Testis (tissue), 3 donors: Measurements from ENCODE around the gene FPR1. TPM values are rescaled to one million over a fixed set of nuclear protein-coding genes. Genes with fewer than 3 reads are reported as not detected.
A peak's percentile ranks its signal among the peaks of the same experiment; 100 is the strongest.

Experiments used
- DNase-seq: peaks from one replicate; pipeline ENCODE4 v3.0.0-alpha.2; 2019
- H3K27ac ChIP-seq, 2 donors: fragments of 200-600 bp; sonication (generic); one replicate each; pipeline ENCODE4 v1.5.1; 2019
- H3K27me3 ChIP-seq: fragments of 200-600 bp; sonication (generic); one replicate; pipeline ENCODE4 v1.5.1; 2019
- H3K36me3 ChIP-seq: fragments of 200-600 bp; sonication (generic); one replicate; pipeline ENCODE4 v1.5.1; 2017; ENCODE audit warnings: low read depth; ENCODE audit errors: missing control alignments
- H3K4me1 ChIP-seq: fragments of 200-600 bp; sonication (generic); one replicate; pipeline ENCODE4 v1.5.1; 2019
- H3K4me3 ChIP-seq, 2 donors: fragments of 200-600 bp; sonication (generic); one replicate each; pipeline ENCODE4 v1.5.1; 2017 to 2019
- H3K9me3 ChIP-seq: fragments of 200-600 bp; sonication (generic); one replicate; pipeline ENCODE4 v1.5.1; 2017
- POLR2A ChIP-seq: fragments of 450-650 bp; IDR thresholded peaks from one replicate; pipeline ENCODE4 v1.6.1; 2017; ENCODE audit warnings: antibody characterized with exemption, mild to moderate bottlenecking, moderate library complexity
- WGBS, 2 donors: methylation state at CpG; one replicate each; pipeline ENCODE4 v1.1.5; 2018; 5-methylcytosine and 5-hydroxymethylcytosine counted together
- intact Hi-C: fragments of 100-400 bp; cut with DNase I; formaldehyde crosslinking; loops from one replicate; pipeline ENCODE4 v1.15.1; 2023; ENCODE audit warnings: low total_unique reads
- polyA plus RNA-seq: library from polyadenylated mRNA; stranded (reverse); fragments of 350-450 nt; fragmentation: Illumina TruSeq; extraction: RNeasy Lipid Tissue Mini Kit (QIAGEN cat#74804); gene quantifications from one replicate; pipeline ENCODE4 v1.2.3, GENCODE V29; 2014; ENCODE audit warnings: low read depth, low replicate concordance; ENCODE audit not compliant: insufficient read depth
- total RNA-seq, 2 donors: library from RNA; depleted of rRNA; stranded (reverse); fragments of >200 nt; gene quantifications; one replicate each; pipeline ENCODE4 v1.2.3, GENCODE V29; 2016
- TF ChIP-seq, protein P1 (sequence below), 3 experiments: fragments of 450-650 bp in 2 of 3; fragments of 200-600 bp in 1 of 3; sonication (generic) in 1 of 3; IDR thresholded peaks; one replicate each; pipeline ENCODE4 v1.5.1; 2016 to 2019; ENCODE audit warnings: antibody characterized with exemption in 3 of 3, mild to moderate bottlenecking in 2 of 3, moderate library complexity in 1 of 3

Gene FPR1
- total and polyA plus RNA-seq, 3 donors from 2014 or later = 1.4 to 3.5 (median 2.1) TPM

DNA sequence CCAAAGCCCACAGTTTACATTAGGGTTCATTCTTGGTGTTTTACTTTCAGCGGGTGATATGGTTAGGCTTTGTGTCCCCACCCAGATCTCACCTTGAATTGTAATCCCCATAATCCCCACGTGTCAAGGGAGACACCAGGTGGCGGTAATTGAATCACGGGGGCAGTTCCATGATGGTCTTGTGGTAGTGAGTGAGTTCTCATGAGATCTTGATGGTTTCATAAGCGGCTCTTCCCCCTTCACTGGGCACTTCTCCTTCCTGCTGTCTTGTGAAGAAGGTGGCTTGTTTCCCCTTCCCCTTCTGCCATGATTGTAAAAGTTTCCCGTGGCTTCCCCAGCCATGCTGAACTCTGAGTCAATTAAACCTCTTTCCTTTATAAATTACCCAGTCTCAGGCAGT is 21.3 kb upstream of the FPR1 start:
- Histone ChIP-seq H3K9me3 (no peaks in the 10 kb centered on the region), H3K27ac (no peak overlapping the region), H3K4me3 (no peak overlapping the region), H3K27me3 (no peaks in the 10 kb centered on the region), H3K36me3 (no peaks in the 10 kb centered on the region), H3K4me1 (peaks cover under 1% of the 10 kb centered on the region)
- no peak for TF ChIP-seq POLR2A
- TF ChIP-seq, protein P1, sequence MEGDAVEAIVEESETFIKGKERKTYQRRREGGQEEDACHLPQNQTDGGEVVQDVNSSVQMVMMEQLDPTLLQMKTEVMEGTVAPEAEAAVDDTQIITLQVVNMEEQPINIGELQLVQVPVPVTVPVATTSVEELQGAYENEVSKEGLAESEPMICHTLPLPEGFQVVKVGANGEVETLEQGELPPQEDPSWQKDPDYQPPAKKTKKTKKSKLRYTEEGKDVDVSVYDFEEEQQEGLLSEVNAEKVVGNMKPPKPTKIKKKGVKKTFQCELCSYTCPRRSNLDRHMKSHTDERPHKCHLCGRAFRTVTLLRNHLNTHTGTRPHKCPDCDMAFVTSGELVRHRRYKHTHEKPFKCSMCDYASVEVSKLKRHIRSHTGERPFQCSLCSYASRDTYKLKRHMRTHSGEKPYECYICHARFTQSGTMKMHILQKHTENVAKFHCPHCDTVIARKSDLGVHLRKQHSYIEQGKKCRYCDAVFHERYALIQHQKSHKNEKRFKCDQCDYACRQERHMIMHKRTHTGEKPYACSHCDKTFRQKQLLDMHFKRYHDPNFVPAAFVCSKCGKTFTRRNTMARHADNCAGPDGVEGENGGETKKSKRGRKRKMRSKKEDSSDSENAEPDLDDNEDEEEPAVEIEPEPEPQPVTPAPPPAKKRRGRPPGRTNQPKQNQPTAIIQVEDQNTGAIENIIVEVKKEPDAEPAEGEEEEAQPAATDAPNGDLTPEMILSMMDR (IDR thresholded peaks at IDR 0.05) = no peak
- 43 to 58% methylated on average over 6 of the region's 6 CpGs for WGBS, 2 donors
- no peak for DNase-seq
- intact Hi-C loops = no loop called here

DNA sequence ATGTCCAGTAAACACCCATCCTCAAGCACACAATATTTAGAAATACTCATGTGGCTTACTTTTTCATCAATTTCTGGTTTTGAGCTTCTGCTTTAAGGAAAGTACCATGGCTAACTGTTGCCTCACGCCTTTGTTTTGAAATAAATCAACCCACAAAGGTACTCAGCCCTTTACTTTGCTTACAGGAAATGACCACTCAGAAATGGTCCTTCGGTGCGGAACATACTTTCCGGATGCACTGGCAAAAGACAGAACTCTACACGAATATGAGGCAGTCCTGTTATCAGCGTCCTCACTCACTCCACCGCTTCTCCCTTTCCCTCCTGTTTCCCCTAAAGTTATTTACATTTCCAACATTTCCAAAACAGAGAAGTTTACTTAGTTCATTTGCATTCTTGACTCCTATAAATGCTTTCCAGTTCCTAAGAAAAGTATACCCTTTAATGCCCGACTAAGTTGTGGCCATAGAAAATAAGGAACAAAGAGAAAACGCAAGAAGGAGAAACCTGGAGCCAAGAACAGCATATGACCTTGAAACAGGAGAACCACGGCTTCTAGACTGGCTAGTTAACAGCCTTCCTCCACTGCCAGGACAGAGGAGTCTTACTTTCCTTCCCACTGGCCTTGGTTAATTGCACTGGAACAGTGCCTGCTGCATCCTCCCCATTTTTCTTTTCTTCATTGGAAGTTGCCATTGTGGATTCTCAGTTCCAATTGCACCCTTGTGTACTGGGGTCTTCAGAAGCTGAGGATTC is 19.9 kb upstream of the FPR1 start:
- Histone ChIP-seq H3K36me3 (no peaks in the 10 kb centered on the region), H3K4me1 (no peaks in the 10 kb centered on the region), H3K27ac (peak overlapping the region; percentile 41 to 83), H3K27me3 (no peaks in the 10 kb centered on the region), H3K9me3 (no peaks in the 10 kb centered on the region), H3K4me3 (no peak overlapping the region)
- intact Hi-C loops = no loop called here
- DNase-seq = peak; percentile 58
- 22 to 34% methylated on average over 10 of the region's 10 CpGs for WGBS, 2 donors
- no peak for TF ChIP-seq POLR2A
- TF ChIP-seq, protein P1 (IDR thresholded peaks at IDR 0.05) = no peak

DNA sequence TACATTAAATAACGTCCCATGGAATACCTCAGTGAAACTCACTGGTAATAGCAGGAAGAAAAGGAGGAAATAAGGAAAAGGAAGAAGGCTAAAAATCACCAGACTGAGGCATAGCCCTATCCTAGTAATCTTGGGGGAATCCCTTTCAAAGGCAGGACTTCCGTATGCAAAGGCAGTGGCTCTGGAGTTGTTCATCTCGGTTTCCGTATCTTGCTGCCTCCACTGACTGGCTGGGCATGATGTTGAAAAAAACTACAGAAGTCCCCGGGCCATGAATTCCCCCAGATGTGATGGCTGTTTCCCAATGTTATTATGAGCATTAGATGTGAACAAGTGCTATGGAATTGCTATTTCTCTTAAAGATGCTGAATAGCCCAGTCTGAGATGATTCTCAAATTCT is 14.8 kb upstream of the FPR1 start:
- no peaks in the 10 kb centered on the region for H3K36me3 ChIP-seq
- no peak overlapping the region for H3K4me3 ChIP-seq
- no peak overlapping the region for H3K27ac ChIP-seq
- no peaks in the 10 kb centered on the region for H3K27me3 ChIP-seq
- no peak for DNase-seq
- intact Hi-C loops = no loop called here
- WGBS, 2 donors = 76 to 77% methylated on average over 5 of the region's 5 CpGs
- no peak for TF ChIP-seq POLR2A
- TF ChIP-seq, protein P1 (IDR thresholded peaks at IDR 0.05) = no peak
- H3K9me3 ChIP-seq = no peaks in the 10 kb centered on the region
- H3K4me1 ChIP-seq = peaks cover 9% of the 10 kb centered on the region

DNA sequence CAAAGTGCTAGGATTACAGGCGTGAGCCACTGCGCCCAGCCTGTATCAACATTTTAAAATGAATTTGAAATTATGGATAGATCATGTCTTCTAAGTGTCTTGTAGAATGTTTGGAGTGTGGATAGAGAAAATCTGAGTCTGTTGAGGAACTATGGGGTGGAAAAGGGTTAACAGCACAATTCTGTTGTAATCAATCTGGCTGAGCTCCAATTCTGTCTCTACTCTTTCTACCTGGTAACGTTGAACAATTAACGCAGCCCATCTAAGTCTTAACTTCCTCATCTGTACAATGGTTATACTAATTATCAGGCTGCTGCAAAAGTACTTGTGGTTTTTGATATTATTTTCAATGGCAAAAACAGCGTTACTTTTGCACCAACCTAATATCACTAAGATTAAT is 13.4 kb upstream of the FPR1 start:
- DNase-seq = no peak
- TF ChIP-seq POLR2A = no peak
- TF ChIP-seq, protein P1 (IDR thresholded peaks at IDR 0.05) = no peak
- H3K4me3 ChIP-seq = no peak overlapping the region
- WGBS, 2 donors = 47 to 60% methylated on average over 5 of the region's 5 CpGs
- no peaks in the 10 kb centered on the region for H3K36me3 ChIP-seq
- no peaks in the 10 kb centered on the region for H3K27me3 ChIP-seq
- H3K4me1 ChIP-seq = peaks cover 9% of the 10 kb centered on the region
- intact Hi-C loops = no loop called here
- H3K9me3 ChIP-seq = no peaks in the 10 kb centered on the region
- no peak overlapping the region for H3K27ac ChIP-seq

DNA sequence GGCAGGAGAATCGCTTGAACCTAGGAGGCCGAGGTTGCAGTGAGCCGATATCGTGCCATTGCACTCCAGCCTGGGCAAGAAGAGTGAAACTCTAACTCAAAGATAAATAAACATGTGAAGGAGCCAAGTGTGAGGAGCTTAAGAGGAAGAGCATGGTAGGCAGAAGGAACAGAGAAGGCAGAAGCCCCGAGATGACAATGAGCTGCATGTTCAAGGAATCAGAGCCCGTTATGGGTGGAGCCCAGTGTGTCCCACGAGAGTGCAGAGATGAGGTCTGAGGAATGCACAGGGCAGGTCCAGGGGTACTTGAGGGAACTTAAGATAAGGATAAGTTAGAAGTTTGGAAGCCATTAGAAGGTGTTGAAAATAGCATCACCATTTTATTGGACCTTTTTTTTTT is 10.0 kb upstream of the FPR1 start:
- no peak for DNase-seq
- 81 to 87% methylated on average over 7 of the region's 7 CpGs for WGBS, 2 donors
- intact Hi-C loops = no loop called here
- H3K27me3 ChIP-seq = no peaks in the 10 kb centered on the region
- H3K27ac ChIP-seq = no peak overlapping the region
- no peaks in the 10 kb centered on the region for H3K36me3 ChIP-seq
- H3K9me3 ChIP-seq = no peaks in the 10 kb centered on the region
- no peak for TF ChIP-seq POLR2A
- TF ChIP-seq, protein P1 (IDR thresholded peaks at IDR 0.05) = no peak
- no peak overlapping the region for H3K4me3 ChIP-seq
- H3K4me1 ChIP-seq = peaks cover 9% of the 10 kb centered on the region
